ENCODE results near the gene IL1R2.

- TF ChIP-seq EZH2 (IDR thresholded peaks at IDR 0.05; ENCODE audit: insufficient read depth, poor library complexity, severe bottlenecking) (no peak), EZH2phosphoT487 (IDR thresholded peaks at IDR 0.05; ENCODE audit: insufficient read depth, low read depth) (no peak)
Observed at GRCh38 chr2:102042196-102043081, 50.7 kb downstream of the IL1R2 start.
